Measurements from ENCODE around the gene DHCR24.

DHCR24 gene

GRCh38 chr1:54866801-54867716, 19.9 kb downstream of the DHCR24 start:
- H4K20me1 ChIP-seq = no peaks in the 10 kb centered on the region
- no peaks in the 10 kb centered on the region for H3K36me3 ChIP-seq
- no peak overlapping the region for H3K4me3 ChIP-seq
- no peaks in the 10 kb centered on the region for H3K9me3 ChIP-seq
- H3K9ac ChIP-seq = no peak overlapping the region
- no peak overlapping the region for H3K4me2 ChIP-seq
- H3K4me1 ChIP-seq = peaks cover under 1% of the 10 kb centered on the region; the same call in 1 of the 2 replicates
- H3K27ac ChIP-seq = no peak overlapping the region
- no peak for TF ChIP-seq Cebpa-rat (IDR thresholded peaks at IDR 0.05)
- H3K27me3 ChIP-seq = no peaks in the 10 kb centered on the region

GRCh38 chr1:54865238-54866073, 21.5 kb downstream of the DHCR24 start:
- peaks cover 16% of the 10 kb centered on the region for H3K4me1 ChIP-seq
- TF ChIP-seq Cebpa-rat (IDR thresholded peaks at IDR 0.05) = no peak
- H3K36me3 ChIP-seq = no peaks in the 10 kb centered on the region
- H3K9me3 ChIP-seq = no peaks in the 10 kb centered on the region
- no peak overlapping the region for H3K27ac ChIP-seq
- no peak overlapping the region for H3K9ac ChIP-seq
- H3K4me2 ChIP-seq = no peak overlapping the region
- no peaks in the 10 kb centered on the region for H3K27me3 ChIP-seq
- H4K20me1 ChIP-seq = no peaks in the 10 kb centered on the region
- H3K4me3 ChIP-seq = no peak overlapping the region

- Histone ChIP-seq H3K9me3 (no peaks in the 10 kb centered on the region), H3K4me1 (peaks cover 18% of the 10 kb centered on the region), H3K27me3 (no peaks in the 10 kb centered on the region), H3K4me3 (no peak overlapping the region), H3K4me2 (no peak overlapping the region), H3K9ac (no peak overlapping the region), H3K27ac (no peak overlapping the region), H3K36me3 (no peaks in the 10 kb centered on the region), H4K20me1 (no peaks in the 10 kb centered on the region)
- no peak for TF ChIP-seq Cebpa-rat (IDR thresholded peaks at IDR 0.05)
Observed at GRCh38 chr1:54864460-54865208, 22.4 kb downstream of the DHCR24 start.

- Histone ChIP-seq H3K4me2 (no peak overlapping the region), H4K20me1 (no peaks in the 10 kb centered on the region), H3K4me3 (no peak overlapping the region), H3K4me1 (peaks cover 20% of the 10 kb centered on the region), H3K9me3 (no peaks in the 10 kb centered on the region), H3K27me3 (no peaks in the 10 kb centered on the region), H3K27ac (no peak overlapping the region), H3K36me3 (no peaks in the 10 kb centered on the region), H3K9ac (no peak overlapping the region)
- TF ChIP-seq Cebpa-rat (IDR thresholded peaks at IDR 0.05) = no peak
Observed at GRCh38 chr1:54863267-54863665, 23.7 kb downstream of the DHCR24 start.

- H3K9ac ChIP-seq = 0 out of 2 replicates have a peak overlapping the region, but pooled peaks have one; percentile 3
- TF ChIP-seq Cebpa-rat (IDR thresholded peaks at IDR 0.05) = no peak
- H3K27me3 ChIP-seq = no peaks in the 10 kb centered on the region
- H3K9me3 ChIP-seq = no peaks in the 10 kb centered on the region
- peak overlapping the region; percentile 63; the same call in 1 of the 2 replicates for H3K27ac ChIP-seq
- peaks cover 23% of the 10 kb centered on the region for H3K4me1 ChIP-seq
- no peaks in the 10 kb centered on the region for H4K20me1 ChIP-seq
- no peaks in the 10 kb centered on the region for H3K36me3 ChIP-seq
- H3K4me3 ChIP-seq = no peak overlapping the region
- H3K4me2 ChIP-seq = peak overlapping the region; percentile 61
Observed at GRCh38 chr1:54861070-54861761, 25.8 kb downstream of the DHCR24 start.

GRCh38 chr1:54859700-54860391, 27.1 kb downstream of the DHCR24 start:
- H3K27me3 ChIP-seq = no peaks in the 10 kb centered on the region
- H3K4me2 ChIP-seq = no peak overlapping the region
- H3K27ac ChIP-seq = no peak overlapping the region
- H3K4me1 ChIP-seq = peaks cover 23% of the 10 kb centered on the region
- TF ChIP-seq Cebpa-rat (IDR thresholded peaks at IDR 0.05) = no peak
- H3K9ac ChIP-seq = no peak overlapping the region
- H3K36me3 ChIP-seq = no peaks in the 10 kb centered on the region
- no peaks in the 10 kb centered on the region for H3K9me3 ChIP-seq
- H4K20me1 ChIP-seq = no peaks in the 10 kb centered on the region
- H3K4me3 ChIP-seq = no peak overlapping the region

GRCh38 chr1:54857746-54858561, 29.0 kb downstream of the DHCR24 start:
- no peaks in the 10 kb centered on the region for H4K20me1 ChIP-seq
- H3K4me3 ChIP-seq = no peak overlapping the region
- H3K9me3 ChIP-seq = no peaks in the 10 kb centered on the region
- no peaks in the 10 kb centered on the region for H3K36me3 ChIP-seq
- no peak overlapping the region for H3K27ac ChIP-seq
- H3K4me2 ChIP-seq = no peak overlapping the region
- peaks cover 23% of the 10 kb centered on the region for H3K4me1 ChIP-seq
- no peak for TF ChIP-seq Cebpa-rat (IDR thresholded peaks at IDR 0.05)
- H3K27me3 ChIP-seq = no peaks in the 10 kb centered on the region
- H3K9ac ChIP-seq = no peak overlapping the region

GRCh38 chr1:54857141-54857540, 29.9 kb downstream of the DHCR24 start:
- Histone ChIP-seq H3K27ac (no peak overlapping the region), H3K9me3 (no peaks in the 10 kb centered on the region), H3K4me2 (no peak overlapping the region), H3K4me1 (peaks cover 23% of the 10 kb centered on the region), H3K9ac (no peak overlapping the region), H4K20me1 (no peaks in the 10 kb centered on the region), H3K36me3 (no peaks in the 10 kb centered on the region), H3K4me3 (no peak overlapping the region), H3K27me3 (no peaks in the 10 kb centered on the region)
- no peak for TF ChIP-seq Cebpa-rat (IDR thresholded peaks at IDR 0.05)

Data from BLaER1 (cell line).